ENCODE measurements around the gene SYF2. TPM values are rescaled to one million over a fixed set of nuclear protein-coding genes. Genes with fewer than 3 reads are reported as not detected.
A peak's percentile ranks its signal among the peaks of the same experiment; 100 is the strongest.

The SYF2 gene
- total RNA-seq, 8 experiments from 2014 or later: 58.6 to 99.9 (median 85.8) TPM

- 10 to 90% (median 40%) methylated on average over 1 of the region's 1 CpG; no CpG with 5 or more reads in 1 of the 10 experiments for WGBS, 10 experiments
- Histone ChIP-seq H3K4me3 (no peak overlapping the region), H3K27ac (no peak overlapping the region), H3K4me1 (replicated peaks in 1 of 2) (no peaks in the 10 kb centered on the region)
- in situ Hi-C loops (cut with MboI; ENCODE audit: low pct_unique_long_range_greater_than_20kb in 2 of 9, low sequenced_read_pairs in 9 of 9, unreplicated experiment in 9 of 9): loop anchor here in 1 of 9 experiments (10.0 kb wide), 1 partner anchor 88 kb away; no protein-coding TSS in a partner anchor
- no peak for ATAC-seq (replicated peaks in 6 of 8)
Measured at GRCh38 chr1:25257196-25257595, 24.9 kb upstream of the SYF2 start.

- in situ Hi-C loops (cut with MboI; ENCODE audit: low pct_unique_long_range_greater_than_20kb in 2 of 9, low sequenced_read_pairs in 9 of 9, unreplicated experiment in 9 of 9): loop anchor here in 1 of 9 experiments (10.0 kb wide), 1 partner anchor 88 kb away; no protein-coding TSS in a partner anchor
- H3K4me1 ChIP-seq (replicated peaks in 1 of 2): no peaks in the 10 kb centered on the region
- 40 to 100% (median 93%) methylated on average over 1 to 5 of the region's 5 CpGs; no CpG with 5 or more reads in 3 of the 10 experiments for WGBS, 10 experiments
Measured at GRCh38 chr1:25256578-25256965, 24.3 kb upstream of the SYF2 start.

DNA sequence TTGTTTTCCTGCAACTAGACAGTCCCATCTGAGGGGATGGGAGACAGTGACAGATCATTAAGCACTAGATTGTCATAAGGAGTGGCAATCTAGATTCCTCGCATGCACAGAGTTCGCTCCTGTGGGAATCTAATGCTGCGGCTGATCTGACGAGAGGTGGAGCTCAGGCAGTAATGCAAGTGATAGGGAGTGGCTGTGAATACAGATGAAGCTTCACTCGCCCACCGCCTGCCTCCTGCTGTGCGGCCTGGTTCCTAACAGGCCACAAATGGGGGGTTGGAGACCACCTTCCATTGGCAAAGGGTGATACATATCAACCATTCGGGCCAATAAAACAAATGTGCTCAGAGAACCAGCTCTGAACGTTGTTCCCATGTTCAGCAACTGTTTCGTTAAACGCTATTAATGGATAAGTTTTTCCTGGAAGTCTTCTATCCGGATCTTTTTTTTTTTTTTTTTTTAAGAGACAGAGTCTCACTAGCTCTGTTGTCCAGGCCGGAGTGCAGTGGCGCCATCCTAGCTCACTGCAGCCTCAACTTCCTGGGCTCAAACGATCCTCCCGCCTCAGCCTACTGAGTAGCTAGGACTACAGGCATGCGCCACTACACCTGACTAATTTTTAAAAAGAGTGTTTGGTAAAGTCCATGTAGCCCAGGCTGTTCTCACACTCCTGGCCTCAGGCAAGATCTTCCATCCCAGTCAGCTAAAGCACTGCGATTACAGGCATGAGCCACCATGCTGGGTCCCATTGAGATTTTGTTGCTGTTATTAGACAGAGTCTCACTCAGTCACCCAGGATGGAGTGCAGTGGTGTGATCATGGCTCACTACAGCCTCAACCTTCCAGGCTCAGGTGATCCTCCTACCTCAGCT, 23.6 kb upstream of the SYF2 start:
- Histone ChIP-seq H3K4me3 (no peak overlapping the region), H3K27ac (peak overlapping the region in 1 of 2 donors; percentile 5), H3K4me1 (replicated peaks in 1 of 2) (no peaks in the 10 kb centered on the region)
- ATAC-seq (replicated peaks in 6 of 8): peak; percentile 38 to 82 (median 72)
- in situ Hi-C loops (cut with MboI; ENCODE audit: low pct_unique_long_range_greater_than_20kb in 2 of 9, low sequenced_read_pairs in 9 of 9, unreplicated experiment in 9 of 9): loop anchor here in 1 of 9 experiments (10.0 kb wide), 1 partner anchor 89 kb away; no protein-coding TSS in a partner anchor
- WGBS, 10 experiments: 74 to 93% (median 82%) methylated on average over 1 to 18 of the region's 18 CpGs; no CpG with 5 or more reads in 1 of the 10 experiments

More at GRCh38 chr1:25256578-25256965, 24.3 kb upstream of the SYF2 start:
- no peak overlapping the region for H3K4me3 ChIP-seq
- ATAC-seq (replicated peaks in 6 of 8): no peak
- no peak overlapping the region for H3K27ac ChIP-seq

GRCh38 chr1:25253911-25254310, 21.6 kb upstream of the SYF2 start:
- in situ Hi-C loops (cut with MboI; ENCODE audit: low pct_unique_long_range_greater_than_20kb in 2 of 9, low sequenced_read_pairs in 9 of 9, unreplicated experiment in 9 of 9): loop anchor here in 1 of 9 experiments (10.0 kb wide), 1 partner anchor 91 kb away; no protein-coding TSS in a partner anchor
- no peak overlapping the region for H3K4me3 ChIP-seq
- H3K27ac ChIP-seq: no peak overlapping the region
- 0 to 100% (median 81%) methylated on average over 1 to 2 of the region's 2 CpGs; no CpG with 5 or more reads in 4 of the 10 experiments for WGBS, 10 experiments
- ATAC-seq (replicated peaks in 6 of 8): peak in 2 of 8 experiments; percentile 39 to 46
- H3K4me1 ChIP-seq (replicated peaks in 1 of 2): no peaks in the 10 kb centered on the region

DNA sequence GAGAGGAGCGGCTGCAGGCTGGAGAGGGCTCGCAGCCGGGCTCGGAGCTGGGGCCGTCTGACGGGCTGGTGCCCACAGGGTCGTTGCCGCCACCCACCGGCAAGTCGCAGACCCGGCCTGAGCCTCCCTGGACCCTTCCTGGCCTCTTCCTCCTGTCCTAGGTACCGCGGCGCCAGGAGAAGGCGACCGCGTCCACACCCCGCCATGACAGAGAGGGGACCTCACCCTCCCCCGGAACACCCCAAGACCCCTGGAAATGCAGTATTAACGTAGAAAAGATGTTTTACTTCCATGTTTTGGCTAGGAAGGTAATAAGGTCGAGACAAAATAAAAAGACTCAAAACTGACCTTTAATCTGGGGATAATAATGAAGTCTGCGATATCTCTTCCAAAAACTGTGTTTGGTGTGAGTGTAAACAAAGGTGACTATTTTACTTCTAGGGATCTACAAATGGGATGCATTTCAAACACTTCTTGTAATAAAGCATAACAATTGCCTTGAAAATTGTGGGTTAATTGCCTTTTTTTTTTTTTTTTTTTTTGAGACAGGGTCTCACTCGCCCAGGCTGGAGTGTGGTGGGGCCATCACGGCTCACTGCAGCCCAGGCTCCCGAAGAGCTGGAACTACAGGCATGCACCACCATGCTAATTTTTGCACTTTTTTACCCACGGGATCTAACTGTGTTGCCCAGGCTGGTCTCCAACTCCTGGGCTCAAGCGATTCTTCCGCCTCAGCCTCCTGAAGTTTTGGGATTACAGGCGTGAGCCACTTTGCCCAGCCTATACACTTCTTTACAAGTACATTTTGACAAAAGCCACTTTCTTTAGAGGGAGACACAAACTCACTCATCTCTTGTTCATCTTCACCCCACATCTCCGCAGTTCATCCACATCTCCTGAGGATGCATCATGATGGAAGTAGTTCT, 15.8 kb upstream of the SYF2 start:
- Histone ChIP-seq H3K4me1 (replicated peaks in 1 of 2) (peaks cover 6 to 10% of the 10 kb centered on the region in 2 donors), H3K27ac (peak overlapping the region; percentile 65 to 93), H3K4me3 (peak overlapping the region; percentile 86 to 94 (median 89))
- in situ Hi-C loops (cut with MboI; ENCODE audit: low pct_unique_long_range_greater_than_20kb in 2 of 9, low sequenced_read_pairs in 9 of 9, unreplicated experiment in 9 of 9): loop anchor here in 2 of 9 experiments (25.0 kb wide), 1 partner anchor 564 kb away; the partner anchor contains the start of genes MTFR1L (in 2 of the 2) and SELENON (in 2 of the 2)
- WGBS, 10 experiments: 0 to 100% (median 50%) methylated on average over 1 to 18 of the region's 30 CpGs; no CpG with 5 or more reads in 1 of the 10 experiments
- ATAC-seq (replicated peaks in 6 of 8): peak in 5 of 8 experiments; percentile 83 to 89 (median 85)

DNA sequence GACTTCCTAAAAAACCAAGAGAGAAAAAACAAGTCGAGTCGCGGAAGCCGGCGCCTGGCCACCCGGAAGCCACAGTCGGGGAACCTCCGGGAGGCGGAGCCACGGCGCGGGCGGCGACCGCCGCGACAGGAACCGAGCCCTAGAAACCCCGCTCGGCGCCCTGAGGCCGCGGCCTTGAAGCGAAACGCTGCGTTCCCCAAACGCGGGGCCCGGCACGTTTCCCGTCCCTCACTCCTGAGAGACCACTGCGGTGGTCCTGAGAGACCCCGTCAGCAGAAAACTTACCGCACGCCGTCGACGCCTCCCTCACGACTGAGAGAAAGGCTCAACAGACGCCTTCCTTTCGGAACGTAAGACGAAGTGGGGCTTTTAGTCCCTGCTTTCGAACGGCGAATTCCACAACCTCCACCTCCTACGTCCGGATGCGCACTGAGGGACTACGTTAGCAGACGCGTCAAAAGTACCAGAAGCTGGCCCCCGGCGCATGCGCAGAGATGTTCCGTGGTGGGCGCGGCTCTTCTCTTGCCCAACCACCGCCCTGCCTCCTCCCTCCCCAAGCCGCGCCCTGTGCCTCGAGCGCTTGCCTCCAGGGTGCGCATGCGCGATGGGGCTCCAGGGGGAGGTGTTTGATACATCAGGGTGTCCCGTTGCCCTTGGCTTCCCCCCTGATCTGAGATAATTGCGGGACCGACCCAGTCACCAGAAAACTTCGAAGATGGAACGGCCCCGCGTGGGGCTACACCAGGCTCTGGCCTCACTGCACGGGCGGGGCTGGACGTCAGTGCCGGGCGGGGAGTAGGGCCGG, 14.9 kb upstream of the SYF2 start, which contains the start of gene RSRP1:
Gene RSRP1 (minus strand): TSS at position 431 of the 805 bp plus-strand sequence. CDS start 491 bp downstream, outside the sequence.
- Histone ChIP-seq H3K4me1 (replicated peaks in 1 of 2) (peaks cover 6 to 10% of the 10 kb centered on the region in 2 donors), H3K27ac (peak within 1 kb of the TSS; percentile 91 to 93), H3K4me3 (peak within 1 kb of the TSS; percentile 86 to 94 (median 89))
- in situ Hi-C loops (cut with MboI; ENCODE audit: low pct_unique_long_range_greater_than_20kb in 2 of 9, low sequenced_read_pairs in 9 of 9, unreplicated experiment in 9 of 9): loop anchor here in 2 of 9 experiments (25.0 kb wide), 1 partner anchor 565 kb away; the partner anchor contains the start of genes MTFR1L (in 2 of the 2) and SELENON (in 2 of the 2)
- 0 to 2% (median 0%) methylated on average over 1 to 39 of the region's 79 CpGs for WGBS, 10 experiments
- ATAC-seq (replicated peaks in 6 of 8): peak; percentile 80 to 94 (median 92)

- in situ Hi-C loops (cut with MboI; ENCODE audit: low pct_unique_long_range_greater_than_20kb in 2 of 9, low sequenced_read_pairs in 9 of 9, unreplicated experiment in 9 of 9): loop anchor here in 2 of 9 experiments (25.0 kb wide), 1 partner anchor 566 kb away; the partner anchor contains the start of genes MTFR1L (in 2 of the 2) and SELENON (in 2 of the 2)
- H3K4me1 ChIP-seq (replicated peaks in 1 of 2): peaks cover 6 to 10% of the 10 kb centered on the region in 2 donors
- H3K4me3 ChIP-seq: peak overlapping the region; percentile 86 to 94 (median 89)
- peak overlapping the region; percentile 91 to 93 for H3K27ac ChIP-seq
- ATAC-seq (replicated peaks in 6 of 8): peak in 3 of 8 experiments; percentile 3 to 4 (median 4)
- whole genome bisulfite sequencing, 10 experiments: 0 to 10% (median 1%) methylated on average over 1 to 43 of the region's 53 CpGs; no CpG with 5 or more reads in 1 of the 10 experiments
Measured at GRCh38 chr1:25246600-25247023, 14.3 kb upstream of the SYF2 start.

- no peak for ATAC-seq (replicated peaks in 6 of 8)
- Histone ChIP-seq H3K27ac (peak overlapping the region; percentile 91 to 93), H3K4me3 (peak overlapping the region; percentile 86 to 94 (median 89)), H3K4me1 (replicated peaks in 1 of 2) (peaks cover 6 to 13% of the 10 kb centered on the region in 2 donors)
- in situ Hi-C loops (cut with MboI; ENCODE audit: low pct_unique_long_range_greater_than_20kb in 2 of 9, low sequenced_read_pairs in 9 of 9, unreplicated experiment in 9 of 9): loop anchor here in 2 of 9 experiments (25.0 kb wide), 1 partner anchor 566 kb away; the partner anchor contains the start of genes MTFR1L (in 2 of the 2) and SELENON (in 2 of the 2)
- WGBS, 10 experiments: 0 to 47% (median 23%) methylated on average over 3 to 28 of the region's 30 CpGs; no CpG with 5 or more reads in 2 of the 10 experiments
Measured at GRCh38 chr1:25245809-25246599, 13.7 kb upstream of the SYF2 start.

- Histone ChIP-seq H3K4me1 (replicated peaks in 1 of 2) (peaks cover 12 to 19% of the 10 kb centered on the region in 2 donors), H3K27ac (no peak overlapping the region), H3K4me3 (peak overlapping the region in 3 of 5 donors; percentile 87 to 94 (median 89))
- ATAC-seq (replicated peaks in 6 of 8): no peak
- in situ Hi-C loops (cut with MboI; ENCODE audit: low pct_unique_long_range_greater_than_20kb in 2 of 9, low sequenced_read_pairs in 9 of 9, unreplicated experiment in 9 of 9): loop anchor here in 2 of 9 experiments (25.0 kb wide), 1 partner anchor 567 kb away; the partner anchor contains the start of genes MTFR1L (in 2 of the 2) and SELENON (in 2 of the 2)
- 38 to 100% (median 83%) methylated on average over 1 to 5 of the region's 5 CpGs for WGBS, 10 experiments
Measured at GRCh38 chr1:25245393-25245792, 13.1 kb upstream of the SYF2 start.

- in situ Hi-C loops (cut with MboI; ENCODE audit: low pct_unique_long_range_greater_than_20kb in 2 of 9, low sequenced_read_pairs in 9 of 9, unreplicated experiment in 9 of 9): loop anchor here in 2 of 9 experiments (25.0 kb wide), 1 partner anchor 568 kb away; the partner anchor contains the start of genes MTFR1L (in 2 of the 2) and SELENON (in 2 of the 2)
- Histone ChIP-seq H3K4me3 (no peak overlapping the region), H3K27ac (no peak overlapping the region), H3K4me1 (replicated peaks in 1 of 2) (peaks cover 12 to 24% of the 10 kb centered on the region in 2 donors)
- WGBS, 10 experiments: 9 to 100% (median 85%) methylated on average over 1 to 6 of the region's 6 CpGs
- no peak for ATAC-seq (replicated peaks in 6 of 8)
Measured at GRCh38 chr1:25243907-25244306, 11.6 kb upstream of the SYF2 start.
